Measurements from ENCODE around the gene PPM1D.
"Not testable (repeated sequence)": the region's sequence is repeated elsewhere in the genome, so short reads cannot be mapped to it uniquely, and the experiment has no call there.

Gene PPM1D

GRCh38 chr17:60594170-60594569 lies 5.8 kb upstream of the PPM1D start:
- not testable (repeated sequence) for DNase-seq (ENCODE audit: low read depth)

GRCh38 chr17:60594734-60595133 lies 5.3 kb upstream of the PPM1D start:
- no peak for DNase-seq (ENCODE audit: low read depth)

GRCh38 chr17:60597297-60597696 lies 2.7 kb upstream of the PPM1D start:
- DNase-seq (ENCODE audit: low read depth) = no peak

- no peak for DNase-seq (ENCODE audit: low read depth)
These were observed 1.8 kb upstream of the PPM1D start for GRCh38 chr17:60598001-60598736.

- DNase-seq (ENCODE audit: low read depth) = no peak
These were observed 773 bp upstream of the PPM1D start for GRCh38 chr17:60599220-60599619.

GRCh38 chr17:60600490-60601446 lies 775 bp downstream of the PPM1D start:
- DNase-seq (ENCODE audit: low read depth) = peak; percentile 40

- peak; percentile 13 for DNase-seq (ENCODE audit: low read depth)
These were observed 1.7 kb downstream of the PPM1D start for GRCh38 chr17:60601447-60602384.

- no peak for DNase-seq (ENCODE audit: low read depth)
These were observed 2.4 kb downstream of the PPM1D start for GRCh38 chr17:60602385-60602742.

GRCh38 chr17:60602871-60603270 lies 2.9 kb downstream of the PPM1D start:
- DNase-seq (ENCODE audit: low read depth) = no peak

GRCh38 chr17:60603477-60603876 lies 3.5 kb downstream of the PPM1D start:
- not testable (repeated sequence) for DNase-seq (ENCODE audit: low read depth)

GRCh38 chr17:60604686-60605334 lies 4.8 kb downstream of the PPM1D start:
- DNase-seq (ENCODE audit: low read depth) = no peak

GRCh38 chr17:60606036-60606435 lies 6.0 kb downstream of the PPM1D start:
- no peak for DNase-seq (ENCODE audit: low read depth)

GRCh38 chr17:60610473-60610872 lies 10.5 kb downstream of the PPM1D start:
- no peak for DNase-seq (ENCODE audit: low read depth)

- DNase-seq (ENCODE audit: low read depth) = not testable (repeated sequence)
These were observed 11.3 kb downstream of the PPM1D start for GRCh38 chr17:60611321-60611720.

GRCh38 chr17:60613325-60613724 lies 13.3 kb downstream of the PPM1D start:
- no peak for DNase-seq (ENCODE audit: low read depth)

GRCh38 chr17:60613796-60614195 lies 13.8 kb downstream of the PPM1D start:
- not testable (repeated sequence) for DNase-seq (ENCODE audit: low read depth)

GRCh38 chr17:60614247-60614646 lies 14.3 kb downstream of the PPM1D start:
- DNase-seq (ENCODE audit: low read depth) = not testable (repeated sequence)

- DNase-seq (ENCODE audit: low read depth) = no peak
These were observed 15.1 kb downstream of the PPM1D start for GRCh38 chr17:60615108-60615507.

GRCh38 chr17:60615840-60616239 lies 15.8 kb downstream of the PPM1D start:
- DNase-seq (ENCODE audit: low read depth) = no peak

- no peak for DNase-seq (ENCODE audit: low read depth)
These were observed 18.1 kb downstream of the PPM1D start for GRCh38 chr17:60618080-60618479.

GRCh38 chr17:60618854-60619526 lies 19.0 kb downstream of the PPM1D start:
- DNase-seq (ENCODE audit: low read depth) = no peak

Data from stimulated activated CD4-positive, alpha-beta T cell treated with anti-CD3 and anti-CD28 coated beads, Interleukin-2, amount 100 ng/mL, for 4 hours (primary cell).